Mammary epithelial cell (primary cell): ENCODE data around the gene EOLA1.

Experiments used
- EZH2 ChIP-seq: IDR thresholded peaks from 2 replicates; pipeline ENCODE4 v1.6.1; 2012; ENCODE audit warnings: low read length, inconsistent platforms, borderline replicate concordance
- TF ChIP-seq, protein P1 (sequence below), 2 donors: IDR thresholded peaks in 1 of 2; conservative IDR thresholded peaks in 1 of 2; 2 replicates each; pipeline ENCODE4 v1.5.1; 2011 to 2012; ENCODE audit warnings: inconsistent platforms in 2 of 2, low read length in 2 of 2, mild to moderate bottlenecking in 2 of 2, control low read depth in 1 of 2, low read depth in 1 of 2; ENCODE audit not compliant: insufficient read depth in 1 of 2; ENCODE audit errors: extremely low read depth in 1 of 2

DNA sequence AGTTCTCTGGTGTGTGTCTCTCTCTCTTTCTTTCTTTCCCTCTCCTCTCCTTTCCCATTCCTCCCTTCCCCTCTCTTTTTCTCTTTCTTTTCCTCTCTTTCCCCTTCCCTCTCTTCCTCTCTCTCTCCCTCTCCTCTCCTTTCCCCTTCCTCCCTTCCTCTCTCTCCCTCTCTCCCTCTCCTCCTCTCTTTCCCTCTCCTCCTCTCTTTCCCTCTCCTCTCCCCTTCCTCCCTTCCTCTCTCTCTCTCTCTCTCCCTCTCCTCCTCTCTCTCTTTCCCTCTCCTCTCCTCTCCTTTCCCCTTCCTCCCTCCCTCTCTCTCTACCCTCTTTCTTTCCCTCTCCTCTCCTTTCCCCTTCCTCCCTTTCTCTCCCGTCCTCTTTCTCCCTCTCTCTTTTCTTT lies 12.4 kb upstream of the EOLA1 start:
- TF ChIP-seq, protein P1, sequence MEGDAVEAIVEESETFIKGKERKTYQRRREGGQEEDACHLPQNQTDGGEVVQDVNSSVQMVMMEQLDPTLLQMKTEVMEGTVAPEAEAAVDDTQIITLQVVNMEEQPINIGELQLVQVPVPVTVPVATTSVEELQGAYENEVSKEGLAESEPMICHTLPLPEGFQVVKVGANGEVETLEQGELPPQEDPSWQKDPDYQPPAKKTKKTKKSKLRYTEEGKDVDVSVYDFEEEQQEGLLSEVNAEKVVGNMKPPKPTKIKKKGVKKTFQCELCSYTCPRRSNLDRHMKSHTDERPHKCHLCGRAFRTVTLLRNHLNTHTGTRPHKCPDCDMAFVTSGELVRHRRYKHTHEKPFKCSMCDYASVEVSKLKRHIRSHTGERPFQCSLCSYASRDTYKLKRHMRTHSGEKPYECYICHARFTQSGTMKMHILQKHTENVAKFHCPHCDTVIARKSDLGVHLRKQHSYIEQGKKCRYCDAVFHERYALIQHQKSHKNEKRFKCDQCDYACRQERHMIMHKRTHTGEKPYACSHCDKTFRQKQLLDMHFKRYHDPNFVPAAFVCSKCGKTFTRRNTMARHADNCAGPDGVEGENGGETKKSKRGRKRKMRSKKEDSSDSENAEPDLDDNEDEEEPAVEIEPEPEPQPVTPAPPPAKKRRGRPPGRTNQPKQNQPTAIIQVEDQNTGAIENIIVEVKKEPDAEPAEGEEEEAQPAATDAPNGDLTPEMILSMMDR (conservative IDR thresholded peaks at IDR 0.05 in 1 of 2, IDR thresholded peaks at IDR 0.05 in 1 of 2; ENCODE audit: extremely low read depth in 1 of 2, insufficient read depth in 1 of 2, low read depth in 1 of 2, low read length in 2 of 2) = no peak
- TF ChIP-seq EZH2 = no peak
